ENCODE measurements around the gene L2HGDH. TPM values are rescaled to one million over a fixed set of nuclear protein-coding genes. Genes with fewer than 3 reads are reported as not detected.

The L2HGDH gene
- total and polyA plus RNA-seq, 2 of the 4 experiments (the other 2 are of a cell fraction), result 3.1 to 3.8 TPM

DNA sequence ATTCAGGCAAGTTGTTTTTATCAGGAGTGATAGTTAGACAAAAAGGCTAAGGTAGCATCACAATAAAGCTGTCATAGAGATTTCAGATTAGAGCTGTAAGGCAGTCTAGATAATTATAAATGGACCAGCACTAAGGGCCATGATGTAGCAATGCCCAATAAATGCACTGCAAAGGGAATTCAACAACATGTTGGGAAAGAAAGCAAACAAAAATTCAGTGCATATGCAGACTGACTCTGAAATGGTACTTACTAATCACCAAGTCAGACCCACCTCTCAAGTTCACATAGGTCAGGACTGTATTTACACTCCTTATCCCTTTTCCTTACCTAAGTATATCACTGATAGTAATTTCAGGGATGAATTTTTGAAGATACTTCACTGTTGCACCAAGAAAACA, 47.0 kb downstream of the L2HGDH start:
- H3K79me1 ChIP-seq (ENCODE audit: low read depth in 1 of 2, low read length in 2 of 2), result no peaks in the 10 kb centered on the region
- H3K9me3 ChIP-seq (ENCODE audit: control insufficient read depth, insufficient read depth, low read length), result no peaks in the 10 kb centered on the region
- no peak overlapping the region for H2BK120ac ChIP-seq (ENCODE audit: low read depth, low read length)
- H4K5ac ChIP-seq (ENCODE audit: low read depth, low read length), result no peak overlapping the region
- H3K9ac ChIP-seq (ENCODE audit: low read depth, low read length), result no peak overlapping the region
- intact Hi-C loops (cut with micrococcal nuclease) (no loop called here), in situ Hi-C loops (cut with MboI; ENCODE audit: low sequenced_read_pairs) (no loop called here), dilution Hi-C loops (cut with HindIII; ENCODE audit: low sequenced_read_pairs, unreplicated experiment) (no loop called here)
- H3K4me3 ChIP-seq (ENCODE audit: insufficient read depth, low read depth, low read length), result no peak overlapping the region
- H2AFZ ChIP-seq (replicated peaks; ENCODE audit: low read length, poor library complexity), result no peak overlapping the region
- DNase-seq, result no peak
- ChIA-PET CTCF (no interaction called here), POLR2A (ENCODE audit: unreplicated experiment) (no interaction called here)
- BruUV-seq (replicated peaks), result no TSS peak
- no peak overlapping the region for H3K4me2 ChIP-seq (ENCODE audit: low read depth, low read length)
- no peak overlapping the region for H2BK5ac ChIP-seq (ENCODE audit: low read depth, low read length, poor library complexity, severe bottlenecking)
- no peaks in the 10 kb centered on the region for H3K27me3 ChIP-seq (ENCODE audit: control insufficient read depth, insufficient read depth, low read length)
- H4K8ac ChIP-seq (ENCODE audit: low read depth in 2 of 2, low read length in 2 of 2), result no peak overlapping the region
- no peak overlapping the region for H3K56ac ChIP-seq (ENCODE audit: extremely low read depth, insufficient read depth, low read length)
- TF ChIP-seq, protein P1, sequence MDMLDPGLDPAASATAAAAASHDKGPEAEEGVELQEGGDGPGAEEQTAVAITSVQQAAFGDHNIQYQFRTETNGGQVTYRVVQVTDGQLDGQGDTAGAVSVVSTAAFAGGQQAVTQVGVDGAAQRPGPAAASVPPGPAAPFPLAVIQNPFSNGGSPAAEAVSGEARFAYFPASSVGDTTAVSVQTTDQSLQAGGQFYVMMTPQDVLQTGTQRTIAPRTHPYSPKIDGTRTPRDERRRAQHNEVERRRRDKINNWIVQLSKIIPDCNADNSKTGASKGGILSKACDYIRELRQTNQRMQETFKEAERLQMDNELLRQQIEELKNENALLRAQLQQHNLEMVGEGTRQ (IDR thresholded peaks at IDR 0.05; ENCODE audit: low read depth, low read length), result no peak
- TF ChIP-seq RCOR1 (IDR thresholded peaks at IDR 0.05; ENCODE audit: insufficient replicate concordance, low read length), result no peak
- no peak for TF ChIP-seq CHD1 (IDR thresholded peaks at IDR 0.05; ENCODE audit: low read depth, low read length)
- TF ChIP-seq RAD21 (IDR thresholded peaks at IDR 0.05; ENCODE audit: low read length), result no peak
- TF ChIP-seq FOS (IDR thresholded peaks at IDR 0.05; ENCODE audit: low read depth, low read length), result no peak
- TF ChIP-seq, protein P2, sequence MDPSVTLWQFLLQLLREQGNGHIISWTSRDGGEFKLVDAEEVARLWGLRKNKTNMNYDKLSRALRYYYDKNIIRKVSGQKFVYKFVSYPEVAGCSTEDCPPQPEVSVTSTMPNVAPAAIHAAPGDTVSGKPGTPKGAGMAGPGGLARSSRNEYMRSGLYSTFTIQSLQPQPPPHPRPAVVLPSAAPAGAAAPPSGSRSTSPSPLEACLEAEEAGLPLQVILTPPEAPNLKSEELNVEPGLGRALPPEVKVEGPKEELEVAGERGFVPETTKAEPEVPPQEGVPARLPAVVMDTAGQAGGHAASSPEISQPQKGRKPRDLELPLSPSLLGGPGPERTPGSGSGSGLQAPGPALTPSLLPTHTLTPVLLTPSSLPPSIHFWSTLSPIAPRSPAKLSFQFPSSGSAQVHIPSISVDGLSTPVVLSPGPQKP (IDR thresholded peaks at IDR 0.05; ENCODE audit: borderline replicate concordance, low read depth, low read length), result no peak
- no peak for TF ChIP-seq CEBPB (IDR thresholded peaks at IDR 0.05; ENCODE audit: low read depth, low read length)
- TF ChIP-seq BHLHE40 (IDR thresholded peaks at IDR 0.05; ENCODE audit: low read depth, low read length), result no peak
- no peak for TF ChIP-seq POLR2A (IDR thresholded peaks at IDR 0.05; ENCODE audit: low read depth, low read length)
- TF ChIP-seq, protein P3, sequence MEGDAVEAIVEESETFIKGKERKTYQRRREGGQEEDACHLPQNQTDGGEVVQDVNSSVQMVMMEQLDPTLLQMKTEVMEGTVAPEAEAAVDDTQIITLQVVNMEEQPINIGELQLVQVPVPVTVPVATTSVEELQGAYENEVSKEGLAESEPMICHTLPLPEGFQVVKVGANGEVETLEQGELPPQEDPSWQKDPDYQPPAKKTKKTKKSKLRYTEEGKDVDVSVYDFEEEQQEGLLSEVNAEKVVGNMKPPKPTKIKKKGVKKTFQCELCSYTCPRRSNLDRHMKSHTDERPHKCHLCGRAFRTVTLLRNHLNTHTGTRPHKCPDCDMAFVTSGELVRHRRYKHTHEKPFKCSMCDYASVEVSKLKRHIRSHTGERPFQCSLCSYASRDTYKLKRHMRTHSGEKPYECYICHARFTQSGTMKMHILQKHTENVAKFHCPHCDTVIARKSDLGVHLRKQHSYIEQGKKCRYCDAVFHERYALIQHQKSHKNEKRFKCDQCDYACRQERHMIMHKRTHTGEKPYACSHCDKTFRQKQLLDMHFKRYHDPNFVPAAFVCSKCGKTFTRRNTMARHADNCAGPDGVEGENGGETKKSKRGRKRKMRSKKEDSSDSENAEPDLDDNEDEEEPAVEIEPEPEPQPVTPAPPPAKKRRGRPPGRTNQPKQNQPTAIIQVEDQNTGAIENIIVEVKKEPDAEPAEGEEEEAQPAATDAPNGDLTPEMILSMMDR (conservative IDR thresholded peaks at IDR 0.05; ENCODE audit: low read depth, low read length), result no peak
- TF ChIP-seq MAZ (IDR thresholded peaks at IDR 0.05; ENCODE audit: borderline replicate concordance, low read depth, low read length), result no peak
- no peak for TF ChIP-seq RFX5 (IDR thresholded peaks at IDR 0.05; ENCODE audit: low read depth, low read length)
- TF ChIP-seq NFE2L2 (IDR thresholded peaks at IDR 0.05; ENCODE audit: low read depth, low read length), result no peak
- no peak for TF ChIP-seq SMC3 (IDR thresholded peaks at IDR 0.05; ENCODE audit: low read depth, low read length)
- TF ChIP-seq MXI1 (IDR thresholded peaks at IDR 0.05; ENCODE audit: borderline replicate concordance, low read depth, low read length), result no peak
- TF ChIP-seq MAFK (IDR thresholded peaks at IDR 0.05; ENCODE audit: low read depth, low read length), result no peak
- H2AK5ac ChIP-seq (ENCODE audit: low read depth, low read length), result no peak overlapping the region
- H2AK9ac ChIP-seq (replicated peaks; ENCODE audit: low read depth, low read length, poor library complexity), result no peak overlapping the region
- no peaks in the 10 kb centered on the region for H3K4me1 ChIP-seq (ENCODE audit: control insufficient read depth, insufficient read depth, low read length)
- no peak overlapping the region for H3K4ac ChIP-seq (ENCODE audit: low read depth, low read length)
- H3K18ac ChIP-seq (ENCODE audit: low read depth, low read length), result no peak overlapping the region
- H3K36me3 ChIP-seq (ENCODE audit: control insufficient read depth, insufficient read depth, low read length), result no peaks in the 10 kb centered on the region
- no peak overlapping the region for H2BK15ac ChIP-seq (ENCODE audit: low read depth, low read length)
- H4K91ac ChIP-seq (ENCODE audit: insufficient read depth, low read depth, low read length), result no peak overlapping the region
- H4K20me1 ChIP-seq (ENCODE audit: insufficient read depth, low read length), result no peaks in the 10 kb centered on the region
- no peak overlapping the region for H3K14ac ChIP-seq (replicated peaks; ENCODE audit: low read depth, low read length)
- no peak for ATAC-seq (ENCODE audit: low read depth)
- H3K23ac ChIP-seq (ENCODE audit: low read depth, low read length), result no peak overlapping the region
- no peaks in the 10 kb centered on the region for H3K9me1 ChIP-seq (ENCODE audit: insufficient read depth, low read length)
- H3K27ac ChIP-seq (ENCODE audit: insufficient read depth, low read length), result no peak overlapping the region
- H2BK20ac ChIP-seq (ENCODE audit: low read depth, low read length), result no peak overlapping the region

Measured in IMR-90 (cell line).